Measurements from ENCODE around the gene SEMA7A.

SEMA7A gene

DNA sequence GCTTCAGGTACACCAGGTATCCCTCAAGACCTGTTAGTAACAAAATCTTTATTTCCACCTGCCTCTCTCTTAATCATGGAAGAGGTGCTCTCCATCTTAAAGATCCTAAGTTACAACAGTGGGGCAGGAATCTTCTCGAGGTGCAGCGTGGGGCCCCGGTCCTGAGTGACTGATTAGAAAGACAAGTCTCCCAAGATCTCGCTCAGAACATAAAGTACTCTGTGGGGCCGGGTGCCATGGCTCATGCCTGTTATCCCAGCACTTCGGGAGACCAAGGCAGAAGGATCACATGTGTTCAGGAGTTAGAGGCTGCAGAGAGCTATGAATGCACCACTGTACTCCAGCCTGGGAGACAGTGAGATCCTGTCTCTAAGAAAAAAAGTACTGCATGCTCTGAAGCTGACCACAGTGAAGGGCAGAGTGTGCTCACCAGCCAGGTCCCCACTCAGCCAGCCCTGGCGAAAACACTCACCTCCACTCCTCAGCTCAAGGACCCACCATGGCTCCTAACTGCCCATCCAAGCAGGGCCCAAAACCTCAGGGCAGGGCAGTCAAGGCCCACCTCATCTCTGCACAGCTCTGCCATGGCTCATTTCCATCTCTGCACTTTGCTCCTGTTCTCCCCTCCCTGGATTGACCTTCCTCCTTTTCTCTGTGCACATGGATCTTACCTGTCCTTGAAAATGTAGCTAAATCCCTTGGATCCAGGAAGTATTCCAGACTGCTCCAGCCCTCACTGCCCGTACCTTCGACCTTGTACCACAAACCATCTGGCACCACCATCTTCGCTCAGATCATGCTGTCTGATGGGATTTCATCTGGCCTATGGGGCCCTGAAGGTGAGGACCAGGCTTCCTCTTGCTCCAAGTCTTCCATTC, 7.1 kb downstream of the SEMA7A start:
- H3K4me2 ChIP-seq (ENCODE audit: low read length): peak overlapping the region; percentile 45
- peaks cover 100% of the 10 kb centered on the region for H3K79me2 ChIP-seq (ENCODE audit: low read length)
- peak overlapping the region; percentile 20; the same call in 1 of the 2 replicates for H3K4me3 ChIP-seq (ENCODE audit: low read length)
- H3K27ac ChIP-seq (ENCODE audit: low read length): peak overlapping the region; percentile 16
- peaks cover 100% of the 10 kb centered on the region for H4K20me1 ChIP-seq (ENCODE audit: insufficient read depth, low read length)
- H2AFZ ChIP-seq (ENCODE audit: low read depth, low read length): no peak overlapping the region
- no peaks in the 10 kb centered on the region for H3K9me3 ChIP-seq (ENCODE audit: insufficient read depth, low read length)
- H3K4me1 ChIP-seq (ENCODE audit: low read length): peaks cover 97% of the 10 kb centered on the region
- no peaks in the 10 kb centered on the region for H3K27me3 ChIP-seq (ENCODE audit: low read depth, low read length)
- TF ChIP-seq CTCF (IDR thresholded peaks at IDR 0.05; ENCODE audit: low read depth, low read length): no peak
- no peak for TF ChIP-seq EZH2phosphoT487 (IDR thresholded peaks at IDR 0.05; ENCODE audit: low read depth)
- peaks cover 95% of the 10 kb centered on the region for H3K36me3 ChIP-seq (replicated peaks; ENCODE audit: low read depth, low read length)
- H3K9ac ChIP-seq (ENCODE audit: low read length): no peak overlapping the region

- H3K36me3 ChIP-seq (replicated peaks; ENCODE audit: low read depth, low read length): peaks cover 95% of the 10 kb centered on the region
- no peak overlapping the region for H3K9ac ChIP-seq (ENCODE audit: low read length)
Observed at GRCh38 chr15:74425630-74426029, 8.1 kb downstream of the SEMA7A start.

DNA sequence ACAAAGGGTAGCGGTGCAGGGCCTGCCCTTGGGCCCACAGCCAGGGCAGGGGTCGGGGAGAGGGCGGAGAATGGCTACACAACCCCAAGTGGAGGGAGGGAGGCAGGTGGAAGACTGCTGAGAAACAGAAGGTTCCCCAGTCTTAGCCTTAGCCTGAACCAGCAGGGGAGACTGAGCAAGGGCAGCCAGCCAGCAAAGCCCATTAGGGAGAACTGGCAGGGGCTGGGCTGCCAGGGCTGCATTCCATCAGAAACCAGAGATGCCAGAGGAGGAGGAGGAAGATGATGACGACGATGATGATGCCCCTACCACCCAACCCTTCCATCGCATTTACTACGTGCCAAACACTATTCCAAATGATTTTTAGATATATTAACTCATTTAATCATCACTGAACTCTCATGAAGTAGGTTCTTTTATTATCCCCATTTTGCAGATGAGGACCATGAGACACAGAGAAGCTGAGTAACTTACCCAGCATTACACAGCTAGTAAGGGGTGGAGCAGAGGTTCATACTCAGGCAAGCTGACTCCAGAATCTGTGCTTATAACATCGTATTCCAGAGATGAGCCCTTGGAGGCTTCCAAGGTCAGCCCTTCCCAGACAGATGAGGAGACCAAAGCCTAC, 8.7 kb downstream of the SEMA7A start:
- Histone ChIP-seq H3K9ac (ENCODE audit: low read length) (no peak overlapping the region), H3K27me3 (ENCODE audit: low read depth, low read length) (no peaks in the 10 kb centered on the region), H3K4me1 (ENCODE audit: low read length) (peaks cover 97% of the 10 kb centered on the region), H3K4me3 (ENCODE audit: low read length) (peak overlapping the region; percentile 32; the same call in 1 of the 2 replicates), H3K9me3 (ENCODE audit: insufficient read depth, low read length) (no peaks in the 10 kb centered on the region), H2AFZ (ENCODE audit: low read depth, low read length) (no peak overlapping the region), H3K27ac (ENCODE audit: low read length) (peak overlapping the region; percentile 14; the same call in 1 of the 2 replicates), H4K20me1 (ENCODE audit: insufficient read depth, low read length) (peaks cover 100% of the 10 kb centered on the region), H3K4me2 (ENCODE audit: low read length) (peak overlapping the region; percentile 34), H3K36me3 (replicated peaks; ENCODE audit: low read depth, low read length) (peaks cover 95% of the 10 kb centered on the region), H3K79me2 (ENCODE audit: low read length) (peaks cover 100% of the 10 kb centered on the region)
- TF ChIP-seq CTCF (IDR thresholded peaks at IDR 0.05; ENCODE audit: low read depth, low read length): no peak
- TF ChIP-seq EZH2phosphoT487 (IDR thresholded peaks at IDR 0.05; ENCODE audit: low read depth): no peak

More at GRCh38 chr15:74425630-74426029, 8.1 kb downstream of the SEMA7A start:
- TF ChIP-seq EZH2phosphoT487 (IDR thresholded peaks at IDR 0.05; ENCODE audit: low read depth) (no peak), CTCF (IDR thresholded peaks at IDR 0.05; ENCODE audit: low read depth, low read length) (no peak)
- H3K79me2 ChIP-seq (ENCODE audit: low read length): peaks cover 100% of the 10 kb centered on the region
- H2AFZ ChIP-seq (ENCODE audit: low read depth, low read length): no peak overlapping the region
- H3K4me2 ChIP-seq (ENCODE audit: low read length): peak overlapping the region; percentile 34
- no peaks in the 10 kb centered on the region for H3K9me3 ChIP-seq (ENCODE audit: insufficient read depth, low read length)
- peak overlapping the region; percentile 32 for H3K4me3 ChIP-seq (ENCODE audit: low read length)
- H3K27me3 ChIP-seq (ENCODE audit: low read depth, low read length): no peaks in the 10 kb centered on the region
- peak overlapping the region; percentile 14; the same call in 1 of the 2 replicates for H3K27ac ChIP-seq (ENCODE audit: low read length)
- H3K4me1 ChIP-seq (ENCODE audit: low read length): peaks cover 97% of the 10 kb centered on the region
- peaks cover 100% of the 10 kb centered on the region for H4K20me1 ChIP-seq (ENCODE audit: insufficient read depth, low read length)

Data from OCI-LY3 (cell line).